ENCODE data around the gene POLE4.

POLE4 gene

DNA sequence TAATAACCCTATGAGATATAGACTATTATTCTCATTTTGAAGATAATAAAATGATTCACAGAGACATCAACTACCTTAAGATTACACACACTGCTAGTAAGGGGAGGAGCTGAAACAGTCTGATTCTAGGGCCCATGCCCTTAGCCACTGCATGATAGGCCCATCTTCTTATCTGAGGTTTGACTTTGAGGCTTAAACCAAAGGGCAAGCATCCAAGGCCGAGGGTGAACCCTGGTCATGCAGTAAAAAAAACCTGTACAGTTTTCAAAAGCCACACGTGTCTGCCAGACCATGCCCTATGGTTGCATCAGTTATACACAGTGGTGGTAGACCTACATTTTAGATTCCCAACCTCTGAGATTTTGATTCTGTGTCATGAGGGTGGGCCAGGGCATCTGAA is 44.8 kb downstream of the POLE4 start:
- no peak for DNase-seq

DNA sequence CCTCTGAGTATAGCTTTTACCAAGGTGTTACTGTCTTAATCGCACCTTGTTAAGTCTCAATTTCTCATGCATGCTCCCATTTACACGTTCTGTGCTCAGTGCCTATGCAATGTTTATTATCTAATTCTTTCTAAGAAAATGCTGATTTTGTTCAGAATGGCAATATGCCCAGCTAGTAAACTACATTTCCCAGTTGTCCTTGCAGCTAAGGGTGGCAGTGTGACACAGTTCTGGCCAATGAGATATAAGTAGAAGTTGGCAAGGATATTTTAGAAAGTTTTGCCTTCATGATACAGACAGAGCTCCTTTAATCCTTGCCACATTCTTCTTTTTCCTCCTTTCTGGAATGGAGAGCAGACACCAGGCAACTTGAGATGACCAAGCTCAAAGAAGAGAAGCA is 45.3 kb downstream of the POLE4 start:
- no peak for DNase-seq

DNA sequence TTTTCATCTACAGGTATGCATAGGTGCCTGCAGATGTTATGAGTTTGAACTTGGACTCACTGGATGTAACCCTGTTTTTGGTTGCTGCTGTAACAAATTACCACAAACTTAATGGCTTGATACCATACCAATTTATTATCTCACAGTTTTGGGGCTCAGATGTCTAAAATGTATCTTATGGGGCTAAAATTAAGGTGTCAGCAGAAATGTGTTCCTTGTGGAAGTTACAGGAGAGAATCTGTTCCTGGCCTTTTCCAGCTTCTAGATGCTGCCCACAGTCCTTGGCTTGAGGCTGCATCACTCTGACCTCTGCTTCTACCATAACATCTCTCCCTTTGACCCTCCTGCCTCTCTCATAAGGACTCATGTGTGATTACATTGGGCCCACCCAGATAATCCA is 47.6 kb downstream of the POLE4 start:
- DNase-seq: no peak

DNA sequence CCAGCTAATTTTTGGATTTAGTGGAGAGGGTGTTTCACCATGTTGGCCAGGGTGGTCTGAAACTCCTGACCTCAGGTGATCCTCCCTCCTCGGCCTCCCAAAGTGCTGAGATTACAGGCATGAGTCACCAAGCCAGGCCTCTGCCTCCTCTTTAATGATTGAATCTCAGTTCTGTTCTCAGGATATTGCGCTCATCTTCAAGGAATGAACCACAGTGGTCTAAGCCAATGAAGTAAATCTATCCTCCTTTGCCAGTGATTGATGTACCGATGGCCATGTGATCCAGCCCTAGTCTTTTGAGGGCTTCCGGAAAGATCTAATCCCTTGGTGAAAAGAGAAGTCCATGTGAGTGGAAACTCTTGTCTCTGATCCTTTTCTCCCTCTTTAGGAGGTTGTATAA is 48.6 kb downstream of the POLE4 start:
- DNase-seq: no peak

DNA sequence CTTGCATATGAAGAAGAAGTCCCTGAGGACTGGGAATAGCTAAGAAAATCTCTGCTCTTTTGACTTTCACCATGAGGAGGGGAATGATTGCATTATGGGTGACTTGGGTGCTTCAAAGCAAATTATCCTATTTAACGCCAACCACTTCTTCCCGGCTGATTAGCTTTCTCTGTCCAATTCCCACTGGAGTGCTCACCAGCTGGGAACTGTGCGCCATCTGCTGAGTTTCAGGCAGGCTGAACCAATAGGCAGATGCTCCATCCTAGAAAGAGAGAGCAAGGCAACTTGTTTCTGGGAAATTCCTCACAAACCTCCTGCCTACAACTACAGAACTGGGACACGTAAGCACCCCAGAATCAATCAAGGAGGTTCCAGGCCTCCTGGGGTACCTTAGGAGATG is 49.4 kb downstream of the POLE4 start:
- no peak for DNase-seq

DNA sequence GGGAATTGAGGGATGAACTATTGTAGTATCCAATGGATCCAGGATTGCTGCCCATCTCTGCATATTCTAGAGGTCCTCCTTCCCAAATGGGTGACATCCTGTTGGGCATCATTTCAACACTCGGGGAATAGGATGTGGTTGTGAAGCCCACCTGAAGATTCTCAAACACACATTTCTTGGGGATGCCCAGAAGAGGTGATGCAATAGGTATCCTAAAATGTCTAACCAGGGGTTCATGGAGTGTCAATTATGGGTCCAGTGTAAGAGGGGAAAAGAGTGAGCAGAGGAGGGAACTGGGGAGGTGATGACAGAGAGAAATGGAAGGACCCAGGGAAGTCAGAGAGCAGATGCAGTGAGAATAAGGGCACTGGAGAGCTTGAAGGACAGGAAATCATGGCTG is 52.1 kb downstream of the POLE4 start:
- no peak for DNase-seq

DNA sequence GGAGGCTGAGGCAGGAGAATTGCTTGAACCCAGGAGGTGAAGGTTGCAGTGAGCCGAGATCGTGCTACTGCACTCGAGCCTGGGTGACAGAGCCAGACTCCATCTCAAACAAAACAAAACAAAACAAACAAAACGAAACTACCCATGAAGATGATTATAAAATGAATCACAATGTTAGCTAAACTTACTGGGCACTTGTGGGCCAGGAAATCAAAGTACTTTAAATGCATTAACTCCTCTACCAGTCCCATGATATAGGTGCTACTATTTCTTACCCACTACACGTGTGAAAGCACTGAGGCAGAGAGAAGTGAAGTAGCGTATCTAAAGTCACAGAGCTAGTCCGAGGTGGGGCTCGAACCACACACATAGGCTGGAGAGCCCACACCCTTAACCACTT is 53.6 kb downstream of the POLE4 start:
- no peak for DNase-seq

DNA sequence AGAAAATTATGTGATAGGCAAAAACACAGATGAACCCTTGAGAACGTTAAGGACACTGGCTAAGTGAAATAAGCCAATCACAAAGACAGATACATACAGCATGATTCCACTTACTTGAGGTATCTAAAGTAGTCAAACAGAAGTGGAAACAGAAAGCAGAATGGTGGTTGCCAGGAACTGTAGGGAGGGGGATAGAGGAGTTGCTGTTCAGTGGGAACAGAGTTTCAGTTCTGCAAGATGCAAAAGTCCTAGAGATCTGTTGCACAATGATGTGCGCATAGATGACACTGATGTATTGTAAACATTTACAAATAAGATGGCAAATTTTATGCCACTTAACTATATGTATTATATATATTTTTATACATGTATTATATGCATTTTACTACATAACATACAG is 59.7 kb downstream of the POLE4 start:
- no peak for DNase-seq
